Stimulated activated CD8-positive, alpha-beta memory T cell treated with anti-CD3 and anti-CD28 coated beads, Interleukin-15, amount 100 ng/mL, for 1 hour (primary cell): ENCODE measurements around the gene SPEF2.

Experiments
- DNase-seq: peaks from one replicate; pipeline ENCODE4 v3.0.0-alpha.2; 2020; ENCODE audit warnings: low read depth

SPEF2 gene, protein sequence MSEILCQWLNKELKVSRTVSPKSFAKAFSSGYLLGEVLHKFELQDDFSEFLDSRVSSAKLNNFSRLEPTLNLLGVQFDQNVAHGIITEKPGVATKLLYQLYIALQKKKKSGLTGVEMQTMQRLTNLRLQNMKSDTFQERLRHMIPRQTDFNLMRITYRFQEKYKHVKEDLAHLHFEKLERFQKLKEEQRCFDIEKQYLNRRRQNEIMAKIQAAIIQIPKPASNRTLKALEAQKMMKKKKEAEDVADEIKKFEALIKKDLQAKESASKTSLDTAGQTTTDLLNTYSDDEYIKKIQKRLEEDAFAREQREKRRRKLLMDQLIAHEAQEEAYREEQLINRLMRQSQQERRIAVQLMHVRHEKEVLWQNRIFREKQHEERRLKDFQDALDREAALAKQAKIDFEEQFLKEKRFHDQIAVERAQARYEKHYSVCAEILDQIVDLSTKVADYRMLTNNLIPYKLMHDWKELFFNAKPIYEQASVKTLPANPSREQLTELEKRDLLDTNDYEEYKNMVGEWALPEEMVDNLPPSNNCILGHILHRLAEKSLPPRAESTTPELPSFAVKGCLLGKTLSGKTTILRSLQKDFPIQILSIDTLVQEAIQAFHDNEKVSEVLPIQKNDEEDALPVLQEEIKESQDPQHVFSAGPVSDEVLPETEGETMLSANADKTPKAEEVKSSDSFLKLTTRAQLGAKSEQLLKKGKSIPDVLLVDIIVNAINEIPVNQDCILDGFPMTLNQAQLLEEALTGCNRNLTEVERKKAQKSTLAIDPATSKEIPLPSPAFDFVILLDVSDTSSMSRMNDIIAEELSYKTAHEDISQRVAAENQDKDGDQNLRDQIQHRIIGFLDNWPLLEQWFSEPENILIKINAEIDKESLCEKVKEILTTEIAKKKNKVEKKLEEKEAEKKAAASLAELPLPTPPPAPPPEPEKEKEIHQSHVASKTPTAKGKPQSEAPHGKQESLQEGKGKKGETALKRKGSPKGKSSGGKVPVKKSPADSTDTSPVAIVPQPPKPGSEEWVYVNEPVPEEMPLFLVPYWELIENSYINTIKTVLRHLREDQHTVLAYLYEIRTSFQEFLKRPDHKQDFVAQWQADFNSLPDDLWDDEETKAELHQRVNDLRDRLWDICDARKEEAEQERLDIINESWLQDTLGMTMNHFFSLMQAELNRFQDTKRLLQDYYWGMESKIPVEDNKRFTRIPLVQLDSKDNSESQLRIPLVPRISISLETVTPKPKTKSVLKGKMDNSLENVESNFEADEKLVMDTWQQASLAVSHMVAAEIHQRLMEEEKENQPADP (N-terminal part only)

DNA sequence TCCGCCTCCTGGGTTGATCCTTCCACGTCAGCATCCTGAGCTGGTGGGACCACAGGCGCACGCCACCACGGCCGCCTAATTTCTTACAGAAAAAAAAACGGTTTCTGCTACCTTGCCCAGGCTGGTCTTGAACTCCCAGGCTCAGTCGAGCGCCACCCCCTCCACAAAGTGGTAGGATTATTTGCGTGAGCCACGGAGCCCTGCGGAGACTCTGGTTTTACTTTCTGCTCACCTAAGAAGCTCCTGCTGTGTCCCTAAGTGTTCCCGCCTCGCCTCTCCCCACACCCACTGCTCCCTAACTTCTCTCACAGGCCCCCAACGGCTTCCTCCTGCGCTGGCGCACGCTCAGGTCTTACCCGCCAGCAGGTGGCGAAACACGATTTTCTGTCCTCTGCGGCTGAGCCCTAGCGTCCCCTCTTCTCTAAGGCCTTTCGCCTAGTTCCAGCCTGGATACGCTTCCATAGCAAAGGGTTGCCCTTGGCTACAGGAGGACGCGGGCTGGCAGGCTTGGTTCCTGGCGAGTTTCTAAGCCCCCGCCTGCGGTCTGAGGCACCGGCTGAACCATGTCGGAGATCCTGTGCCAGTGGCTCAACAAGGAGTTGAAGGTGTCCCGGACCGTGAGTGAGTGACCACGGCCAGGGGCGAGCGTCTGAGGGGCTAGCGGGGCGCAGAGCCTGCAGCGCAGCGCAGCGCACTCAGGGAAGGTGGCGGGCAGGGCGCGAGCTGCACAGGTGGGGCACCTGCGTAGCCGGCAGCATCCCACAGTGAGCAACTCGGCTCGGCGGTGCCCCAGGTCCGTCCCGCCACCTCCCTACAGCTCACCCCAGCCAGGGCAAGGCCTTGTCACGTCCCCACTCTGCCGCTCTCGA is at the start of gene SPEF2:
Gene SPEF2, plus strand, starts transcription at position 429 of the 869 bp plus-strand sequence. Its CDS starts 135 bp downstream, at position 564.
- peak; percentile 49 for DNase-seq

DNA sequence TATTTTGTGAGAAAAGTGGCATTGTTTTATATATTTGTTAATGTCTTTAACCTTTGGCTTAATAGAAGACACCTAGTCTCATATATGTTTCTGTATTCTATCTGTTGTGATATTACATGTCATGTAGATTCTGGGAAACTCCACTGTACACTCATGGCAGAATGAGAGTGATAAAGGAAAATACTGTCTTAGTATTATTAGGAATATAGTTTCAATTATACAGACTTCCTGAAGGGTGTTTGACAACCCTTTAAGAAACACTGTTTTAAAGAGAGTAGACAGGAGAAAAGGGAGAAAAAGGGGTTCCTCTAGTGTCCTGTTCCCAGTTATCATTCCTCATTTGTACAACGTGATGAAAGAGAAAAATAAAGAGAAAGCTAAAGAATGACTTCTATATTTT is 42.1 kb upstream of the SPEF2 start:
- DNase-seq = no peak

GRCh38 chr5:35587419-35587818 is 30.2 kb upstream of the SPEF2 start:
- no peak for DNase-seq

- no peak for DNase-seq
Measured at GRCh38 chr5:35593338-35593737, 24.3 kb upstream of the SPEF2 start.

DNA sequence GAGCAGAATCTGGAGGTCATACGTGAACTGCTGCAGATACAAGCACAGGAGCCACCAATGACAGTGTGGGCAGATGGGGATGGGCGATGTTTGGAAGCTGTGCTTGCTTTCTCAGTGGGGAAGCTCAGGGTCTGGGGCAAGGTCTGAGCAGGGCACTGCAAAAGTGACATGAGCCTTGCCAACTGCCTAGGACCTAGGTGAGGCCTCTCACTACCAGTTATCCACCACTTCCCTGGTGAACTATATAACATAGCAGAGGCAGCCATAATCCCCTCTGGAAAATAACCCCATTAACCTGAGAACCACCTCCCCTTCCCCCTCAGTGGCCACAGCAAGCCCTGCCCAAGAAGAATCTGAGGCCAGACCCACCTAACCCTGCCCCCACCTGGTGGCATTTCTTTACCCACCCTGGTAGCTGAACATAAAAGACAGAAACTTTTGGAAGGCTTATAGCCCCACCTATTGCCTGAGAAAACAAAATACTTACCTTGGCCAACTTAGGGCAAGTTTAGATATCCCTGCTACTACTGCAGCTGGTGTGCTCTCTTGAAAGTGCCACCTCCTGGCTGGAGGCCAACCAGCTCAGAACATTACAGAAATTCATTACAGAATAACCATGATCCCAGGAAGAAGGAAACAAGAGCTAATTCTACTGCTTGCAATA is 18.8 kb upstream of the SPEF2 start:
- DNase-seq = no peak

DNA sequence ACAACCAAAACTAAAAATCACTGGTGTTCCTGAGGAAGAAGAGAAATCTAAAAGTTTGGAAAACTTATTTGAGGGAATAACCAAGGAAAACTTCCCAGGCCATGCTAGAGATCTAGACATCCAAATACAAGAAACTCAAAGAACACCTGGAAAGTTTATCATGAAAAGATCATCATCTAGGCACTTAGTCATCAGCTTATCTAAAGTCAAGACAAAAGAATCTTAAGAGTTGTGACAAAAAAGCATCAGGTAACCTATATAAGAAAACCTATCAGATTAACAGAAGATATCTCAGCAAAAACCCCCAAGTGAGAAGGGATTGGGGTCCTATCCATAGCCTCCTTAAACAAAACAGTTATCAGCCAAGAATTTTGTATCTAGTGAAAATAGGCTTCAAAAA is 17.1 kb upstream of the SPEF2 start:
- no peak for DNase-seq

- no peak for DNase-seq
Measured at GRCh38 chr5:35608881-35609779, 8.5 kb upstream of the SPEF2 start.

- DNase-seq = no peak
Measured at GRCh38 chr5:35617060-35617434, 616 bp upstream of the SPEF2 start.

DNA sequence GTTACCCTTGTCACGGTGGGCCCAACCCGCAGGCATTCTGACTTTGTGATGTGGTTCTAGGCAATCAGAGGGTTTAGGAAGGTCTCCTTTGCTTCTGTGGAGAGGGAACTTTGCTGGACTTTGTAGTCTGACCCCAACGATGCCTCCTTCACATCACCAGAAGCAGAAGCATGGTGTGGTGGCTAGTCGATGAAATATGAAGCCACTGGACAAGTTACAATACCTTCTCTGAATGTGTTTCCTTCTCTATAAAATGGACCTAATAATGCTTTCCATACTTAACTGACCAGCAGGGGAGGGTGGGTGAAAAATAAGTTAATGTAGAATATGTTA is 607 bp downstream of the SPEF2 start:
- DNase-seq = no peak

DNA sequence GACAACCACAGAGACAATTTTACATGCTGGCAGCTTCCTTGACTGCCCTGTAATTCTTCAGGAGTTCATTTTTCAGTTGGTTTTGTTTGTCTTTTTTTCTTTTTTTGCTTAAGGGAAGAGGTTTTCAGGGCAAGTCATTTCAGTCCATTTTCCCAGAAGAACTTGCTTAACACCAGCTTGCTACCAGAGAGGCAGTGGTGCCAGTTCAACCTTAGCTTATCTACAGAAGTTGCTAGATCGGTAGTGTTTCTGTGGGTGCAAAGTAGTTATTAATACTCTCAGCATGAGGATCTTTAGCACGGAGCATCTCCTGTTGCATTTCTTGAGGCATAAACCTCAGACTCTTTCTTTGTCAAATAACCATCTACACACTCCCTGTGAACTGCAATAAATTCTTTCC is 1.1 kb downstream of the SPEF2 start:
- DNase-seq = no peak

- DNase-seq = no peak
Measured at GRCh38 chr5:35622974-35623373, 5.3 kb downstream of the SPEF2 start.

GRCh38 chr5:35623991-35624390 is 6.3 kb downstream of the SPEF2 start:
- no peak for DNase-seq

DNA sequence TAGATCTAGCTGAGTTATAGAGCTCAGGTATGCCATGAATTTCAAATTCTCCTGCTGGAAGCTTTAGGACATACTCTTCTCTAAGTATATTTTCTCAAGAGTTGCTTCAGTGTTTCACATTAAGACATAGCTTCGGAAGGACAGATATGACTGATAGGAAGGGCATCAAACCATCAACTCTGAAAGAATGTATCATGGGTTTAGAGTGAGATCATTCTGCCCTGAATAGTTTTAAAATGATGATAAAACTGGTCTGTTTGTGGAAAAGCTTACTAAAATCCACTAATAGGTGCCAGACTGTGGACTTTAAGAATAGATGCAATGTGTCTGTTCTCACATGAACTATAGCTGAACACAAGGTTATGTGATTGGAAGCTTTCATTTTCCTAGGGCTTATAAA is 8.4 kb downstream of the SPEF2 start:
- DNase-seq = no peak

GRCh38 chr5:35626553-35626952 is 8.9 kb downstream of the SPEF2 start:
- DNase-seq = no peak

DNA sequence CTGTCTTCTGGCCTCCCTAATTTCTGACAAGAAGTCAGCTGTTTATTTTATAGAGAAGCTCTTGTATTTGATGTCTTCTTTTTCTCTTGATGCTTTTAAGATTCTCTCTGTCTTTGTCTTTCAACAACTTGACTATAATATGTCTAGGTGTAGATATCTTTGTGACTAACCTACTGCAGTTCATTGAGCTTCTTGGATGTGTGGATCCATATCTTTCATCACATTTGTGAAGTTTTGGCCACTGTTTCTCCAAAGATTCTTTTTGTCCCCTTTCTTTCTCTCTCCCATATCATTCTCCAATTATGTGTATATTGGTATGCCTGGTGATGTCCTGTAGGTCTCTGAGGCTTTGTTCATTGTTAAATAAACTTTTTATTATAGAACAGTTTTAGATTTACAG is 16.7 kb downstream of the SPEF2 start:
- no peak for DNase-seq

- DNase-seq = no peak
Measured at GRCh38 chr5:35640623-35641022, 23.0 kb downstream of the SPEF2 start.

DNA sequence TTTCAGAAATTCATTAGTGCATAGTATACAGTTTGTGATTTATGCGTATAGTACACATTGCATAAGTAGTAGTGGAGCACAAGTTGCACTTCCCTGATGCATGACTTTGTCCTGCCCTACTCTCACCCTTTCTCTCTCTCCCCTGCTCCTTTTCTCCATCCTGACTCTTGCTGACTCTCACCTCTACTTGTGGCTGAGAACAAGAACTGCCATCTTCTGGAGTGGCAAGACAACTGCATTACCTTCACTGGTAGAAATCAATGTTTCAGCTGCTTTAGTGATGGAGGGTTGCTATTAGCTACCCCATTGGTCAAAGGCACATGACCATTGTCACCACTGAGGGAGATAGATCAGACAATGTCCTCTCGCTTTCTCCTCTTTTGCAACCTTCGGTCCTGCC is 26.9 kb downstream of the SPEF2 start:
- DNase-seq = no peak

DNA sequence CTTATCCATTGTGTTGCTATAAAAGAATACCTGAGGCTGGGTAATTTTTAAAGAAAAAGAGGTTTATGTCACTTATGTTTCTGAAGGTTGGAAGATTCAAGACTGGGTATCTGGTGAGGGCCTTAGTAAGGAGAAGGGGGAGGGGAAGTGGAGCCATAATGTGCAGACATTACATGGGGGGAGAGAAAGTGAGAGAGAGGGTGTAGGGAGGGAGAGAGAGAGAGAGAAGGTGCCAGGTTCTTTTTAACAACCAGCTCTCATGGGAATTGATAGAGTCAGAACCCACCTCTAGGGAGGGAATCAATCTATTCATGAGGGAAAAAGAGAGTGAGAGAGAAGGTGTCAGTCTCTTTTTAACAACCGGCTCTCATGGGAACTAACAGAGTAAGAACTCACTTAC is 29.5 kb downstream of the SPEF2 start:
- no peak for DNase-seq

DNA sequence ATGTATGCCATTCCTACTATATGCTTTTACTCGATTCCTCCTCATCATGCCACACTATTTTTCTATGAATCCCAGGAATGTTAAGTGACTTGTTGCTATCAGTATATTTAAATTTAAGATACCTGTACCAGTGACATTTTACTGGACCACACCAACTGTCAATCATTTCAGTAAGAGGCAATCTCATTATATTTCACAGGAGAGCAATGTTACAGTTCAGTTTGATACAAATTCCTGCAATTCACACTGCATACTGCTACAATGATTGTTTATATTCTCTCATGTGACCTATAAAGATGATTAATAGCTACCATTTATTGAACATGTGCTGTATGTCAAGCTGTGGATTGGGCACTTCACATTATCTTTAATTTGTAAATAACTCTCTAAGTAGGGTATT is 30.0 kb downstream of the SPEF2 start:
- no peak for DNase-seq
